ENCODE results near the gene GMEB2.

The GMEB2 gene

DNA sequence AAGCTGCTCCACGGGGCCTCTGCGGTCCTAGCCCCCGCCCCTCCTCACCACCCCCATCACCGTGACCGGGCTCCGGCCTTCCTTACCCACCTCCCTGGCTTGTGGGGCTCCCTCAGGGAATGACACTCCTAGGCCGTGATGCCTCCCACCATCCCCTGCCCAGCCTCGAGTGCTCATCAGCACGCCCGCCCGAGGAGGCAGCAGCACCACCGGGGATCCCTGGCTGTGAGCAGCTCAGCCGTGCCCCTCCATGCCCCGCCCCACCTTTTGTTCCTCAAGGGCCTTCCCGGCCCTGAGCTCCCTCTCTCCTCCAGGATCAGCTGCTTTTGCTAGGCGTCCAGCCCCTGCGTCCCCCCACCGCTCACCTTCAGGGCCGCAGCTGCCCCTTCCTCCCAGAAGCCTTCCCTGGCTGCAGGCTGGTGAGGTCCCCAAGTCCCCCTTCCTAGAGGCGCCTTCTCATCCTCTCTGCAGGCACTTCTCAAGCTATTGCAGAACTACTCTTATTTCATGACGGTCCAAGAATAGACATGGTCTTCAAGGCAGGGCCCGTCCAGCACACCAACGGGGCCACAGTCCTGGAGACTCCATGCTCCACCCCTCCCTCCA is 69.9 kb downstream of the GMEB2 start:
- no peak for DNase-seq (ENCODE audit: low spot score)
- in situ Hi-C loops (cut with MboI; ENCODE audit: low pct_unique_long_range_greater_than_20kb, low sequenced_read_pairs, unreplicated experiment) = no loop called here
- TF ChIP-seq, protein P1, sequence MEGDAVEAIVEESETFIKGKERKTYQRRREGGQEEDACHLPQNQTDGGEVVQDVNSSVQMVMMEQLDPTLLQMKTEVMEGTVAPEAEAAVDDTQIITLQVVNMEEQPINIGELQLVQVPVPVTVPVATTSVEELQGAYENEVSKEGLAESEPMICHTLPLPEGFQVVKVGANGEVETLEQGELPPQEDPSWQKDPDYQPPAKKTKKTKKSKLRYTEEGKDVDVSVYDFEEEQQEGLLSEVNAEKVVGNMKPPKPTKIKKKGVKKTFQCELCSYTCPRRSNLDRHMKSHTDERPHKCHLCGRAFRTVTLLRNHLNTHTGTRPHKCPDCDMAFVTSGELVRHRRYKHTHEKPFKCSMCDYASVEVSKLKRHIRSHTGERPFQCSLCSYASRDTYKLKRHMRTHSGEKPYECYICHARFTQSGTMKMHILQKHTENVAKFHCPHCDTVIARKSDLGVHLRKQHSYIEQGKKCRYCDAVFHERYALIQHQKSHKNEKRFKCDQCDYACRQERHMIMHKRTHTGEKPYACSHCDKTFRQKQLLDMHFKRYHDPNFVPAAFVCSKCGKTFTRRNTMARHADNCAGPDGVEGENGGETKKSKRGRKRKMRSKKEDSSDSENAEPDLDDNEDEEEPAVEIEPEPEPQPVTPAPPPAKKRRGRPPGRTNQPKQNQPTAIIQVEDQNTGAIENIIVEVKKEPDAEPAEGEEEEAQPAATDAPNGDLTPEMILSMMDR (IDR thresholded peaks at IDR 0.05; ENCODE audit: extremely low read depth, insufficient read depth, missing control alignments) = no peak

DNA sequence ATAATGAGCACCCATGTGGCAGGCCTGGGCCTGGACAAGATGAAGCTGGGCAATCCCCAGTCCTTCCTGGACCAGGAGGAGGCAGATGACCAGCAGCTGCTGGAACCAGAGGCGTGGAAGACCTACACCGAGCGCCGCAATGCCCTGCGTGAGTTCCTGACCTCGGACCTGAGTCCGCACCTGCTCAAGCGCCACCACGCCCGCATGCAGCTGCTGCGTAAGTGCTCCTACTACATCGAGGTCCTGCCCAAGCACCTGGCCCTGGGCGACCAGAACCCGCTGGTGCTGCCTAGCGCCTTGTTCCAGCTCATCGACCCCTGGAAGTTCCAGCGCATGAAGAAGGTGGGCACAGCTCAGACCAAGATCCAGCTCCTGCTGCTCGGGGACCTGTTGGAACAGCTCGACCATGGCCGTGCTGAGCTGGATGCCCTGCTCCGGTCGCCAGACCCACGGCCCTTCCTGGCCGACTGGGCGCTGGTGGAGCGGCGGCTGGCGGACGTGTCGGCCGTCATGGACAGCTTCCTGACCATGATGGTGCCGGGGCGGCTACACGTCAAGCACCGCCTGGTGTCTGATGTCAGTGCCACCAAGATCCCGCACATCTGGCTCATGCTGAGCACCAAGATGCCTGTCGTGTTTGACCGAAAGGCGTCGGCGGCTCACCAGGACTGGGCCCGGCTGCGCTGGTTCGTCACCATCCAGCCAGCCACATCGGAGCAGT is 71.1 kb downstream of the GMEB2 start:
- TF ChIP-seq, protein P1 (IDR thresholded peaks at IDR 0.05; ENCODE audit: extremely low read depth, insufficient read depth, missing control alignments) = no peak
- no peak for DNase-seq (ENCODE audit: low spot score)
- in situ Hi-C loops (cut with MboI; ENCODE audit: low pct_unique_long_range_greater_than_20kb, low sequenced_read_pairs, unreplicated experiment) = no loop called here

DNA sequence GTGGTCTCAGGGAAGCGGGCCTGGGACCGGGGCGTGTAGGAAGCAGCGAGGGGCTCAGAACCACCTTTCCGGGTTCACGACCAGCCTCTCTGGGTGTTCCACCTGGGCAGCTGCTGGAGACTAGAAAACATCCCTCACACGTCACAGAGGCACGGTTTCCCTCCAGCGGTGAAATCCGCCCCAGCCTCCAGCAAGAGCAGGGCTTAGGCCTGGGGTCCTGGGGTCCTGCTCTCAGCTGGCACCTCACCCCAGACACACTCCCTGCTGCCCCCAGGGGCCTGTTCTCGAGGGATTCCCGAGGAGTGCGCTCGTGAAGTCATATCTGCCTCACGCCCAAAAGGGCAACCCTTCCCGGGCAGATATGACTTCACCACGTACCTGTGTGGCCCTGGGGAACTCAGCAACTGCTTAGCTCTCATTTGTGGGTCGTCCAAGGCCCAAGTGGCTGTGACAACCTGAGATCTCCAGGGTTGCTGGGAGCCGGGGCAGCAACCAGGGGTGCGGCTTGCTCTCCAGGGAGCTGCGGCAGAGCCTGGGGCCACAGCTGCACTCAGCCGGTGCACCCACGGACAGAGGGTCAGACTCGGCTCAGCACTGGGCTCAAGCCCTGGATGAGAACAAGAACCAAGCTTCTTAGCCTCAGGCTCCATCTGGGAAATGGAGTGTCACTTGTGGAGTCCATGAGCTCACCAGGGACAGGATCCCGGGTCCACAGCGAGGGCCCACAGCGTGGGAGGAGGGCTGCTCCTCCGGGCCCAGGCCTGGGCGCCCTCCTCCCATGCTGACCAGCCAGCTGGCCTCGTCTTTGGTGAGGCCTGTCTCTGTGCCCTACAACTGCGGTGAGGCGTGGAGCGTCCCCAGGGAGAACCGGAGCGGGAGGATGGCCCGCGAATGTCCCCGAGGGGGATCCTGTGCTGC is 72.3 kb downstream of the GMEB2 start:
- in situ Hi-C loops (cut with MboI; ENCODE audit: low pct_unique_long_range_greater_than_20kb, low sequenced_read_pairs, unreplicated experiment) = no loop called here
- no peak for DNase-seq (ENCODE audit: low spot score)
- TF ChIP-seq, protein P1 (IDR thresholded peaks at IDR 0.05; ENCODE audit: extremely low read depth, insufficient read depth, missing control alignments) = no peak

- TF ChIP-seq, protein P1 (IDR thresholded peaks at IDR 0.05; ENCODE audit: extremely low read depth, insufficient read depth, missing control alignments) = no peak
- peak; percentile 68 for DNase-seq (ENCODE audit: low spot score)
- in situ Hi-C loops (cut with MboI; ENCODE audit: low pct_unique_long_range_greater_than_20kb, low sequenced_read_pairs, unreplicated experiment) = no loop called here
Observed at GRCh38 chr20:63553933-63554290, 73.0 kb downstream of the GMEB2 start, which contains the start of gene FNDC11. Gene FNDC11, plus strand, starts transcription at chr20:63554159. Its CDS starts 1,505 bp downstream, at chr20:63555664.

- TF ChIP-seq, protein P1 (IDR thresholded peaks at IDR 0.05; ENCODE audit: extremely low read depth, insufficient read depth, missing control alignments) = no peak
- in situ Hi-C loops (cut with MboI; ENCODE audit: low pct_unique_long_range_greater_than_20kb, low sequenced_read_pairs, unreplicated experiment) = no loop called here
- DNase-seq (ENCODE audit: low spot score) = peak; percentile 90
Observed at GRCh38 chr20:63553251-63553932, 73.5 kb downstream of the GMEB2 start.

All from GM13977 (cell line).